K562 (cell line): ENCODE measurements around the gene LST1. TPM values are rescaled to one million over a fixed set of nuclear protein-coding genes. Genes with fewer than 3 reads are reported as not detected.

ENCODE experiments used
- CBX1 ChIP-seq: sonication (generic); IDR thresholded peaks from 2 replicates; pipeline ENCODE4 v1.6.1; 2016; ENCODE audit warnings: antibody characterized with exemption, low read depth, mild to moderate bottlenecking
- FIP1L1 ChIP-seq: fragments of 200-400 bp; formaldehyde crosslinking; IDR thresholded peaks from 2 replicates; pipeline ENCODE4 v1.6.1; 2018; ENCODE audit warnings: mild to moderate bottlenecking, low read depth, low read length; ENCODE audit not compliant: poor library complexity, severe bottlenecking
- FOXA3 ChIP-seq, 2 experiments: fragments of 450-650 bp in 1 of 2; sonication (generic) in 1 of 2; formaldehyde crosslinking; IDR thresholded peaks in 1 of 2; conservative IDR thresholded peaks in 1 of 2; 2 replicates each; pipeline versions ENCODE4 v1.4.0 to v1.8.0; 2020 to 2022; ENCODE audit warnings: mild to moderate bottlenecking in 2 of 2, missing genetic modification reagents in 1 of 2
- HMBOX1 ChIP-seq: sonication (generic); IDR thresholded peaks from 2 replicates; pipeline ENCODE4 v1.6.1; 2016
- KHSRP ChIP-seq: fragments of 450-650 bp; IDR thresholded peaks from 2 replicates; pipeline ENCODE4 v1.6.1; 2017
- KLF10 ChIP-seq: fragments of 250-450 bp; sonication (Bioruptor Pico); IDR thresholded peaks from 2 replicates; pipeline ENCODE4 v1.6.1; 2021; ENCODE audit warnings: matching md5 sums
- MAFK ChIP-seq: IDR thresholded peaks from 2 replicates; pipeline ENCODE4 v1.6.1; 2011; ENCODE audit warnings: low read length, improper control_type of control experiment
- NR2C1 ChIP-seq, 2 experiments: fragments of 450-650 bp; IDR thresholded peaks; 2 replicates each; pipeline ENCODE4 v1.6.1; 2017; ENCODE audit warnings: mild to moderate bottlenecking in 2 of 2, antibody characterized with exemption in 1 of 2, inconsistent platforms in 1 of 2, missing compliant biosample characterization in 1 of 2, missing genetic modification characterization in 1 of 2
- NR4A1 ChIP-seq, 2 experiments: fragments of 250-450 bp in 1 of 2; fragments of 450-650 bp in 1 of 2; sonication (Bioruptor Pico) in 1 of 2; IDR thresholded peaks; 2 replicates each; pipeline versions ENCODE4 v1.4.0 to v1.6.1; 2016 to 2020; ENCODE audit warnings: mild to moderate bottlenecking in 2 of 2, missing compliant biosample characterization in 1 of 2, missing genetic modification characterization in 1 of 2, moderate library complexity in 1 of 2
- POLR2A ChIP-seq: fragments of 450-650 bp; conservative IDR thresholded peaks from 2 replicates; pipeline ENCODE4 v1.6.1; 2016
- SETDB1 ChIP-seq: IDR thresholded peaks from one replicate; pipeline ENCODE4 v1.6.1; 2012; ENCODE audit warnings: low read length, control low read depth, inconsistent platforms
- SREBF2 ChIP-seq: sonication (generic); formaldehyde crosslinking; IDR thresholded peaks from 2 replicates; pipeline ENCODE4 v1.4.0; 2020; ENCODE audit warnings: mild to moderate bottlenecking, missing genetic modification reagents
- SRF ChIP-seq, 2 experiments: fragments of 250-450, 450-650 bp in 1 of 2; sonication (Bioruptor Pico) in 1 of 2; sonication (generic) in 1 of 2; formaldehyde crosslinking; IDR thresholded peaks; 2 replicates each; pipeline versions ENCODE4 v1.5.0 to v1.5.1; 2020 to 2022; ENCODE audit warnings: mild to moderate bottlenecking in 1 of 2, missing genetic modification reagents in 1 of 2
- TAF1 ChIP-seq: IDR thresholded peaks from 2 replicates; pipeline ENCODE4 v1.6.1; 2011; ENCODE audit warnings: mild to moderate bottlenecking, low read length, moderate library complexity; ENCODE audit not compliant: insufficient read depth, control insufficient read depth, severe bottlenecking; ENCODE audit errors: extremely low read depth
- TSC22D4 ChIP-seq: fragments of 450-650 bp; IDR thresholded peaks from 2 replicates; pipeline ENCODE4 v1.6.1; 2016; ENCODE audit warnings: missing genetic modification characterization, missing biosample characterization, control low read depth
- YBX1 ChIP-seq: fragments of 450-650 bp; IDR thresholded peaks from 2 replicates; pipeline ENCODE4 v1.7.1; 2016; ENCODE audit warnings: mild to moderate bottlenecking
- ZEB2 ChIP-seq: fragments of 450-650 bp; IDR thresholded peaks from 2 replicates; pipeline ENCODE4 v1.6.1; 2016
- ZNF174 ChIP-seq: fragments of 250-450 bp; sonication (Bioruptor Pico); IDR thresholded peaks from 2 replicates; pipeline ENCODE4 v1.4.0; 2020; ENCODE audit warnings: mild to moderate bottlenecking
- ZNF24 ChIP-seq: fragments of 450-650 bp; IDR thresholded peaks from 2 replicates; pipeline ENCODE4 v1.6.1; 2016
- ZNF449 ChIP-seq: fragments of 250-450 bp; sonication (Bioruptor Pico); IDR thresholded peaks from 2 replicates; pipeline ENCODE4 v1.8.0; 2022; ENCODE audit warnings: moderate library complexity, mild to moderate bottlenecking, inconsistent platforms
- ZNF507 ChIP-seq: conservative IDR thresholded peaks from 2 replicates; pipeline ENCODE4 v1.6.1; 2017; ENCODE audit warnings: missing genetic modification characterization, missing compliant biosample characterization
- ZNF583 ChIP-seq: fragments of 250-450 bp; sonication (Bioruptor Pico); IDR thresholded peaks from 2 replicates; pipeline ENCODE4 v1.4.0; 2020
- ZNF77 ChIP-seq: fragments of 250-450 bp; sonication (Bioruptor Pico); IDR thresholded peaks from 2 replicates; pipeline ENCODE4 v1.5.0; 2020
- polyA plus RNA-seq, 8 experiments: library from polyadenylated mRNA; depleted of rRNA in 4 of 8; stranded (reverse) in 5 of 8; unstranded in 3 of 8; fragments of >200 nt; fragmentation: Nextera tagmentation in 2 of 8; fragmentation: Illumina TruSeq in 1 of 8; extraction: Ambion mirVana in 2 of 8; extraction: Trizol in 1 of 8; gene quantifications; 2 replicates each; pipeline versions ENCODE4 v1.2.1 to v1.2.3, GENCODE V29; 2011 to 2014; ENCODE audit warnings: inconsistent platforms in 1 of 8, missing spikeins in 1 of 8
- total RNA-seq, 7 experiments: library from RNA; depleted of rRNA in 6 of 7; stranded (reverse); fragments of >200 nt in 6 of 7; fragmentation: Illumina TruSeq in 2 of 7; extraction: Trizol in 2 of 7; gene quantifications; 2 replicates each; pipeline versions ENCODE4 v1.2.1 to v1.2.3, GENCODE V29; 2011 to 2021; ENCODE audit warnings: low replicate concordance in 1 of 7
- TF ChIP-seq, protein P1 (sequence below), 3 experiments: IDR thresholded peaks in 2 of 3; conservative IDR thresholded peaks in 1 of 3; 2 replicates each; pipeline ENCODE4 v1.5.1; 2011 to 2012; ENCODE audit warnings: low read length in 3 of 3, mild to moderate bottlenecking in 3 of 3, control low read depth in 2 of 3, improper control_type of control experiment in 1 of 3, inconsistent platforms in 1 of 3, low read depth in 1 of 3, mixed read lengths in 1 of 3, moderate library complexity in 1 of 3; ENCODE audit not compliant: insufficient read depth in 2 of 3
- TF ChIP-seq, protein P2 (sequence below): fragments of 250-450 bp; sonication (Bioruptor Pico); IDR thresholded peaks from 2 replicates; pipeline ENCODE4 v1.4.0; 2020; ENCODE audit warnings: borderline replicate concordance

LST1 gene
- total and polyA plus RNA-seq, 9 of the 15 experiments (the other 6 are each of a cell fraction or from before 2014, with no cell fraction given): 0.82 to 7.8 (median 1.7) TPM

DNA sequence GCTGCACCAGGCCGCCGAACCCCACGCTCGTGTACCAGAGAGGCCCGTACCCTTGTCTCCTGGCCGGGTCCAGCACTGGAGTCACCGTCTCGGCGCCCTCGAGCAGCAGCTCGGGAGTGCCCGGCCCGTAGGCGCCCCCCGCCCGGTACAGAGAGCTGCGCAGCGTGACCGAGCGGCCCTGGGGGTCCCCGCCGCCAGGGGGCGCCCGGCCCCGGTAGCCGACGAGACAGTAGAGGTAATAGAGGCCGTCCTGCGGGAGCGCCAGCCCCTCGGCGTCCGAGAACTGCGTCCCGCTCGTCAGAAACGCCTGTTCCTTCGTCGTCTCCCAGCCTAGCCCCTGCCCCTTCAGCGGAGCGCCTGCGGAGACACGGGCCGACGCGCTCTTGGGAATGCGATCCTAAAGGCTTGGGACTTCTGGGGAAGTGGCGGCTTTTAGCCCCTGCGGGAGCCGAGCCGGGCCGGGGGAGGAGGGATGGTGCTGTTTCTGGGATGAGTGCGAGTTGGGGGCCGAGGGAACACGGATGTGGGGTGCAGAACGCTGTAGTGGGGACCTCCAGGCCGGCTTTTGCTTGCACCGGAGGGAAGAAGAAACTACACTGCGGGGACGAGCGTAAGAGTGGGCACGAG, 5.2 kb upstream of the LST1 start (continued):
- TF ChIP-seq SRF (CRISPR knock-in tag; IDR thresholded peaks at IDR 0.05) (peak in 1 of 2 experiments; percentile 38; a peak in 1 of 4 replicates), HMBOX1 (no peak), ZNF507 (tag) (no peak), FIP1L1 (peak; percentile 96), KHSRP (no peak), SETDB1 (no peak), YBX1 (no peak), CBX1 (peak; percentile 94), ZEB2 (no peak), POLR2A (peak; percentile 81), MAFK (no peak), FOXA3 (CRISPR knock-in tag; conservative IDR thresholded peaks at IDR 0.05 in 1 of 2, IDR thresholded peaks at IDR 0.05 in 1 of 2) (no peak), TAF1 (peak; percentile 68), ZNF449 (no peak), NR2C1 (IDR thresholded peaks at IDR 0.05) (no peak), NR2C1 (tag; IDR thresholded peaks at IDR 0.05) (no peak), TSC22D4 (no peak), ZNF24 (peak; percentile 77; the same call in 1 of the 2 replicates), NR4A1 (CRISPR knock-in tag; IDR thresholded peaks at IDR 0.05) (no peak), NR4A1 (tag; IDR thresholded peaks at IDR 0.05) (no peak; the same call in 1 of the 2 replicates), ZNF77 (no peak), ZNF583 (CRISPR knock-in tag) (no peak), SREBF2 (CRISPR knock-in tag) (no peak), ZNF174 (CRISPR knock-in tag) (no peak), KLF10 (CRISPR knock-in tag) (no peak)
- TF ChIP-seq, protein P1, sequence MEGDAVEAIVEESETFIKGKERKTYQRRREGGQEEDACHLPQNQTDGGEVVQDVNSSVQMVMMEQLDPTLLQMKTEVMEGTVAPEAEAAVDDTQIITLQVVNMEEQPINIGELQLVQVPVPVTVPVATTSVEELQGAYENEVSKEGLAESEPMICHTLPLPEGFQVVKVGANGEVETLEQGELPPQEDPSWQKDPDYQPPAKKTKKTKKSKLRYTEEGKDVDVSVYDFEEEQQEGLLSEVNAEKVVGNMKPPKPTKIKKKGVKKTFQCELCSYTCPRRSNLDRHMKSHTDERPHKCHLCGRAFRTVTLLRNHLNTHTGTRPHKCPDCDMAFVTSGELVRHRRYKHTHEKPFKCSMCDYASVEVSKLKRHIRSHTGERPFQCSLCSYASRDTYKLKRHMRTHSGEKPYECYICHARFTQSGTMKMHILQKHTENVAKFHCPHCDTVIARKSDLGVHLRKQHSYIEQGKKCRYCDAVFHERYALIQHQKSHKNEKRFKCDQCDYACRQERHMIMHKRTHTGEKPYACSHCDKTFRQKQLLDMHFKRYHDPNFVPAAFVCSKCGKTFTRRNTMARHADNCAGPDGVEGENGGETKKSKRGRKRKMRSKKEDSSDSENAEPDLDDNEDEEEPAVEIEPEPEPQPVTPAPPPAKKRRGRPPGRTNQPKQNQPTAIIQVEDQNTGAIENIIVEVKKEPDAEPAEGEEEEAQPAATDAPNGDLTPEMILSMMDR (IDR thresholded peaks at IDR 0.05 in 2 of 3, conservative IDR thresholded peaks at IDR 0.05 in 1 of 3; ENCODE audit: insufficient read depth in 2 of 3, low read depth in 1 of 3, low read length in 3 of 3): peak; percentile 98 to 99 (median 98)
- TF ChIP-seq, protein P2, sequence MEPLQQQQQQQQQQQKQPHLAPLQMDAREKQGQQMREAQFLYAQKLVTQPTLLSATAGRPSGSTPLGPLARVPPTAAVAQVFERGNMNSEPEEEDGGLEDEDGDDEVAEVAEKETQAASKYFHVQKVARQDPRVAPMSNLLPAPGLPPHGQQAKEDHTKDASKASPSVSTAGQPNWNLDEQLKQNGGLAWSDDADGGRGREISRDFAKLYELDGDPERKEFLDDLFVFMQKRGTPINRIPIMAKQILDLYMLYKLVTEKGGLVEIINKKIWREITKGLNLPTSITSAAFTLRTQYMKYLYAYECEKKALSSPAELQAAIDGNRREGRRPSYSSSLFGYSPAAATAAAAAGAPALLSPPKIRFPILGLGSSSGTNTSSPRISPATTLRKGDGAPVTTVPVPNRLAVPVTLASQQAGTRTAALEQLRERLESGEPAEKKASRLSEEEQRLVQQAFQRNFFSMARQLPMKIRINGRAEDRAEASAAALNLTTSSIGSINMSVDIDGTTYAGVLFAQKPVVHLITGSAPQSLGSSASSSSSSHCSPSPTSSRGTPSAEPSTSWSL (CRISPR knock-in tag): no peak
